Measurements from ENCODE around the gene RELL1. TPM values are rescaled to one million over a fixed set of nuclear protein-coding genes. Genes with fewer than 3 reads are reported as not detected.

Gene RELL1
- total RNA-seq, 2 donors from 2014 or later: 12.5 to 15.0 TPM

DNA sequence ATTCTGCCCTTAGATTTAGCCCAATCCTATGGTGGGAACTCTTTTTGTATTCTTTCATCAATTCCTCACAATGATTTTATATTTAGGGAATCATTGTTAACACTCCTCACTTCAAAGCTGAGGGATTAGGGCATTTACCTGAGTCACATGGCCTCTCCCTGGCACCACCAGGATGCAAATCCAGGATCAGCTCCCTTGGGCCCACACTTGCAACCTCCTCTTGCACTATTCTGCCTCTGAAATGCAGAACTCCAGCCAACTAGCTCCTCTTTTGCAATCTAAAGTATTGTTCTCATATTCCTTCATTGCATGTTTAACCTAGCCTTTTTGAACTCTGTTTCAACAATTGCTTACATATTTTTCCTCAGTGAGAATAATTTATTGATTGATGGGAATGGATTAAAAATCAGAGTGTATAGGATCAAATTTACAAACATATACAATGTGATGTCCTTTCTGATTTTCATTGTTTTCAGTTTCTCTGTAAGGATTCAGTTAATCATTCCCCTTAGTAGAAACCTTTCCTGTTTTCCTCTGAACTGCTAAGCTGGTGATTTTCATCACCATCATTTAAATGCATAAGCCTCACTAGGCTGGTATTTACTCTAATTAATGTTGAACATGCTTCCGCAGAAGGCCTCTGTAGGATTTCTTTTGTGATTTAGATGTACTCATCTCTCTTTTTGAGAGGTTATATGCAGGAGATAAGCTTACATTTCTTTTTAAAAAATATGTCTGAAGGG, 3.3 kb upstream of the RELL1 start:
- no peak for ATAC-seq
- DNase-seq: no peak
- peaks cover 7% of the 10 kb centered on the region for H3K4me1 ChIP-seq
- intact Hi-C loops (cut with DNase I): no loop called here
- H3K9me3 ChIP-seq: no peaks in the 10 kb centered on the region
- no peak overlapping the region for H3K27ac ChIP-seq
- no peak overlapping the region for H3K4me3 ChIP-seq
- H3K36me3 ChIP-seq (replicated peaks in 1 of 2; ENCODE audit: insufficient read depth in 1 of 2, low read depth in 2 of 2): no peaks in the 10 kb centered on the region
- TF ChIP-seq POLR2A (IDR thresholded peaks at IDR 0.05): no peak
- TF ChIP-seq, protein P1, sequence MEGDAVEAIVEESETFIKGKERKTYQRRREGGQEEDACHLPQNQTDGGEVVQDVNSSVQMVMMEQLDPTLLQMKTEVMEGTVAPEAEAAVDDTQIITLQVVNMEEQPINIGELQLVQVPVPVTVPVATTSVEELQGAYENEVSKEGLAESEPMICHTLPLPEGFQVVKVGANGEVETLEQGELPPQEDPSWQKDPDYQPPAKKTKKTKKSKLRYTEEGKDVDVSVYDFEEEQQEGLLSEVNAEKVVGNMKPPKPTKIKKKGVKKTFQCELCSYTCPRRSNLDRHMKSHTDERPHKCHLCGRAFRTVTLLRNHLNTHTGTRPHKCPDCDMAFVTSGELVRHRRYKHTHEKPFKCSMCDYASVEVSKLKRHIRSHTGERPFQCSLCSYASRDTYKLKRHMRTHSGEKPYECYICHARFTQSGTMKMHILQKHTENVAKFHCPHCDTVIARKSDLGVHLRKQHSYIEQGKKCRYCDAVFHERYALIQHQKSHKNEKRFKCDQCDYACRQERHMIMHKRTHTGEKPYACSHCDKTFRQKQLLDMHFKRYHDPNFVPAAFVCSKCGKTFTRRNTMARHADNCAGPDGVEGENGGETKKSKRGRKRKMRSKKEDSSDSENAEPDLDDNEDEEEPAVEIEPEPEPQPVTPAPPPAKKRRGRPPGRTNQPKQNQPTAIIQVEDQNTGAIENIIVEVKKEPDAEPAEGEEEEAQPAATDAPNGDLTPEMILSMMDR (IDR thresholded peaks at IDR 0.05): no peak
- 78 to 87% methylated on average over 1 of the region's 1 CpG for WGBS, 2 donors
- H3K27me3 ChIP-seq: no peaks in the 10 kb centered on the region

DNA sequence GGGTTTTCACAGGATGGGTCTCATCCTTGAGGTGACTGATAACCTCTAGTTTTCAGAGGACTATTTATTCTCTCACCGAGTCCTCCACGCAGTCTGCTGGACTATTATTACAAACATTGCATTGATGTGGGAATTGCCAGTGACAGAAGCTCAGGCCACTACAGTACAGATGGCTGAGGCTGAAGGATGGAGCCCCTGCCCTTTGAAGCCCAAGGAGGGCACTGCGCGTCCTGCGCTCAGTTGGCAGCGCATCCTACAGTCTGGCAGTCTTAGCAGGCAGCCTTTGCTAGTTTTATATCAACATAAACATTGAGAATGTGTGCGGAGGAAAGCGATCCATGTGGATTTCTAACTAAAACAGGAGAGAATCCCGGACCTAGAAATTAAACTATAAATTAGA, 1.5 kb upstream of the RELL1 start:
- Histone ChIP-seq H3K27ac (no peak overlapping the region), H3K4me3 (no peak overlapping the region), H3K36me3 (replicated peaks in 1 of 2; ENCODE audit: insufficient read depth in 1 of 2, low read depth in 2 of 2) (no peaks in the 10 kb centered on the region), H3K4me1 (peaks cover 7% of the 10 kb centered on the region), H3K27me3 (no peaks in the 10 kb centered on the region), H3K9me3 (no peaks in the 10 kb centered on the region)
- DNase-seq (no peak), ATAC-seq (no peak)
- 90 to 95% methylated on average over 9 of the region's 9 CpGs for WGBS, 2 donors
- no peak for TF ChIP-seq POLR2A (IDR thresholded peaks at IDR 0.05)
- TF ChIP-seq, protein P1 (IDR thresholded peaks at IDR 0.05): no peak
- intact Hi-C loops (cut with DNase I): no loop called here

DNA sequence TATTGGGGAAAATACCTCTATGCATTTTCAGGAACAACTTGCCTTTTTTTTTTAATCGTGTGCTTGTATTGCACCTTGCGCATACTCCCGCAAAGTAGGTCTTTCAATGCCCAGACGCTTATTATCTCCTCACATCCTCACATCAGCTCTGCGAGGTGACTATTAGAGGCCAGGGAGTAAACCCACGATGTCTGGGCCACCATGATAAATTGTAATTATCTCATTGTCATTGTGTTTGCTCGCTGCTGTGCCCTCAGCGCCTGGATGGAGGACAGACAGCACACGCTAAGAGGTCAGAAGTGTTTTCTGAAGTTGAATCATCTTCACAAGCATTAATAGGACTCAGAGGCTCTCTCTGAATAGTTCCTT, 1.0 kb upstream of the RELL1 start:
- no peak for DNase-seq
- no peaks in the 10 kb centered on the region for H3K36me3 ChIP-seq (replicated peaks in 1 of 2; ENCODE audit: insufficient read depth in 1 of 2, low read depth in 2 of 2)
- WGBS, 2 donors: 45 to 53% methylated on average over 9 of the region's 9 CpGs
- H3K9me3 ChIP-seq: no peaks in the 10 kb centered on the region
- peak overlapping the region in 2 of 4 donors; percentile 71 to 82 for H3K27ac ChIP-seq
- no peaks in the 10 kb centered on the region for H3K27me3 ChIP-seq
- peak overlapping the region in 1 of 2 donors; percentile 28 for H3K4me3 ChIP-seq
- TF ChIP-seq POLR2A (IDR thresholded peaks at IDR 0.05): no peak
- TF ChIP-seq, protein P1 (IDR thresholded peaks at IDR 0.05): no peak
- no peak for ATAC-seq
- H3K4me1 ChIP-seq: peaks cover 7% of the 10 kb centered on the region
- intact Hi-C loops (cut with DNase I): no loop called here

DNA sequence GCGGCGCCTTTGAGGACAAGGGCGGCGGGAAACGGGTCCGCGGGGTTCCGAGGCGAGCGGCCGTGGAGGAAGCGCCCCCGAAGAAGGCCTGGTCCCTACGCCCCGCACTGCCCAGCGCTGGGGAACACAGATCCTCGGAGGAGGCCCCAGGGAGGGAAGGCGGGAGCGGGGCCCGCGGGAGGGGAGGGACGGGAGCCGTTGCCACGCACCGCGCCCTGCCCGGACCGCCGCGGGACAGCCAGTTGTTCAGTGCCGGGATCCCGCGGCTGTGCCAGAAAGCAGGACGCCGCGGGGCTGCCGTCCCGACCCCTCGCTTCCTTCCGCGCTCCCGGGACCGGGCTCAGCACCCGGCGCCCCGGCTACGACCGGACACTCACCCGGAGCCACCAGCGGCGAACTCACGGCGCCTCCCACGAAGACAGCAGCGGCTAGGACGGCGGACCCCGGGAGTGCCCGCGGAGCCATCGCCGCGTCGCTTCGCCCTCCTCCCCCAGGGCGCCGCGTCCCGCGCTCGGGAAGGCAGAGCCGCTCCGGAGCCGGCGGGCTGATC, 278 bp downstream of the RELL1 start:
- TF ChIP-seq, protein P1 (IDR thresholded peaks at IDR 0.05): no peak
- peak; percentile 87 to 92 (median 88) for TF ChIP-seq POLR2A (IDR thresholded peaks at IDR 0.05)
- peak; percentile 13 for ATAC-seq
- 0 to 1% methylated on average over 2 to 37 of the region's 75 CpGs for WGBS, 2 donors
- Histone ChIP-seq H3K9me3 (no peaks in the 10 kb centered on the region), H3K36me3 (replicated peaks in 1 of 2; ENCODE audit: insufficient read depth in 1 of 2, low read depth in 2 of 2) (no peaks in the 10 kb centered on the region), H3K4me1 (peaks cover 7% of the 10 kb centered on the region), H3K27ac (peak overlapping the region; percentile 73 to 93 (median 92)), H3K4me3 (peak overlapping the region; percentile 20 to 51), H3K27me3 (no peaks in the 10 kb centered on the region)
- intact Hi-C loops (cut with DNase I): no loop called here
- DNase-seq: peak in 3 of 4 donors; percentile 42 to 66 (median 65)

Measured in body of pancreas (tissue), 4 donors.